Non-pigmented ciliary epithelial cell (primary cell): ENCODE measurements around the gene MARK1.
"Not testable (repeated sequence)": the region's sequence is repeated elsewhere in the genome, so short reads cannot be mapped to it uniquely, and the experiment has no call there.

Source experiments
- DNase-seq: peaks from one replicate; pipeline ENCODE4 v3.0.0-alpha.2; 2010; ENCODE audit warnings: low read depth

MARK1 gene

DNA sequence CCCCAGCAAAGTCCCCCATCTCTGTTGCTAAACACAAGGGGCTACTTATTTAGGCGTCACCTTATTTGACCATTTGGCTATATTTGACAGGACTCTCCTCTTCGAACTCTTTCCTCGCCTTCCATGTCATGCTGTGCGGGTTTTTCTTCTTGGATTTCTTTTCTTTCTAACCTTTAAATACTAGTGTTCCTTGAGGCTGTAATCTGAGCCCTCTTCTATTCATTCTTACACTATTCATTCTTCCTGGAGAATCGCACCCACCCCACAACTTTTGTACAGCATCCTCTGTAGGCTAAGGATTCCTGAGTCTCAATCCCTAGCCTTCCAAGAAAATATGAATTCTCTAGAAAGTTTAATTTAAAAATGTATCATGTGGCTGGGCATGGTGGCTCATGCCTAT is 100.5 kb downstream of the MARK1 start:
- no peak for DNase-seq

DNA sequence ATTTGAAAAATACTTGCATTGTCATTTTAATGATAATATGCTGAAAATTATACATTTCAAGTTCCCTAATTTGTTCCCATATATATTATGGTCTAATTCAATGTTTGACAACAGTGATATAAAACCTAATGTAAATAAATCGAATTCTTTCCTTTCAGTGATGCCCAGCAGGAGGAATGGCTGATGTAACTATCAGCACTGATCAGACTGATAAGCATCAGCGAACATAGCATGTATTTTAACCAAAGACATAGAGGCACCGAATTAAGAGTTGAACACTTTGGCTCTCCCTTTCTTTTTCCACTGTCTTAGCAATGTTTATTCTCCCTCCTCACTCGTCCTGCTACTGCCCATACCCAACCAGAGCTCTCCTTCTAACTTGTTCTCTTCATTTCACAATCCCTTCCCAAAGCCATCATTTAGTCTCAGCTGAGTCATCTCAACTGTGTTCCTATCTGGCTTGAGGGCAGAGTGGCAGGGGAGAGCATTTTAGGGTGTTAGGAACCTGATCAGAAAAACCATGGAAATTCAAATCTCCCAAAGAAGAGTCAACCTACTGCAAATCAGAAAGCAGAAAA is 103.4 kb downstream of the MARK1 start:
- DNase-seq, result no peak

DNA sequence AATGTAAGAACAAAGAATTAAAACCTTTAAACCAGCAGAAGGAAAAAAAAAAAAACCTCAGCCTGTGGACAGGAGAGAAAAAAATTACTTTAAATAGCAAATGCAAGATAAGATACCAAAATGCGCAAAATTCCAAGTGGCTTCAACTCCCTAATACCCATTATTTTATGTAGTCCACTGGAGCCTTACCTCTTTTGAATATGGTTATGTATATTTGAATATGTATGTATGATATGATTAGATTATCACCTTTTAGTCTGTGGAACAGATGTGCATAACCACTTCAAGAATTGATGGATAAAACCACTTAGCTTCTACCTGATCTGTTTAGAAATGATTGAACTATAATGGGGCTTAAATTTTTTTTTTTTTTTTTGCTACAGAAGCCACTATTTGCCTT is 109.8 kb downstream of the MARK1 start:
- DNase-seq, result no peak

DNA sequence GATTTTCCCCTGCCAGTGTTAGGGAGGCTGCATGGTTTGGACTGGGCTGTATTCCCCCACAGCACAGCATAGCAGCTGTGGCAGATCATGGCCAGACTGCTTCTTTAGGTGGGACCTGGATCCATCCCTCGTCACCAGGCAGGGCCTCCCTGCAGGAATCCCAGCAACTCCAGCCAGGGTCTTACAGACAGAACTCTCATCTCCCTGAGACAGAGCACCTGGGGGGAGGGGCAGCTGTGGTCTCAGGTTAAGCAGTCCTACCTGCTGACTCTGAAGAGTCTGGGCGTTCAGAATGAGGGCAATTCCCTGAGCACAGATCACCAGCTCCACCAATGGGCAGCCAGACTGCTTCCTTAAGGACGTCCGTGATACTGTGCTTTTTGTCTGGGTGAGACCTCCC is 114.3 kb downstream of the MARK1 start:
- no peak for DNase-seq

DNA sequence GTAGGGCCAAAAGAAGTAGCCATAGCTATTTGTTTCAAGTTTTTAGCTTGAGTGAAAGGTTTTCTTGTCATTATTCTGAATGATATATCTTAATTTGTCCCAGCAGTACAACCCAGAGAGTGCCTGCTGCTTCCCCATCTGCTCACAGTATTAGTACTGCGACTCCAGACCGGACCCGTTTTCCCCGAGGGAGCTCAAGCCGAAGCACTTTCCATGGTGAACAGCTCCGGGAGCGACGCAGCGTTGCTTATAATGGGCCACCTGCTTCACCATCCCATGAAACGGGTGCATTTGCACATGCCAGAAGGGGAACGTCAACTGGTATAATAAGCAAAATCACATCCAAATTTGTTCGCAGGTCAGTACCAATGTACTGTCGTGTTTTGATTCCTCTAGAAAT is 125.1 kb downstream of the MARK1 start:
- no peak for DNase-seq

DNA sequence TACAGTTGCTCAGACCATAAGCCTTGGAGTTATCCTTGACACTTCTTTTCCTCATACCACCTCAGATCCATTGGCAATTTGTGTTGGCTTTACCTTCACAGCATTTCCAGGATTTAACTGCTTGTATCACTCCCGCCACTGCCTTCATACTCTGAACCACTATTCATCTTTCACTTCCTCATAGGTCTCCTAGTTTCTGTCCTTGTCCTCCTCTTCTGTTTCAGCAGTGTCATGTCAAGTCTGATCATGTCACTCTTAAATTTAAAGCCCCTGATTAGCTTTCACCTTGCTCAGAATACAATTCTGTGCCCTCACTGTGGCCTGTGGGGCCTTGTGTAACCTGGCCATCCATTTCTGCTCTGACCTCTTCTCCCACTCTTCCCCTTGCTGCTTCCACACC is 127.6 kb downstream of the MARK1 start:
- DNase-seq, result no peak

DNA sequence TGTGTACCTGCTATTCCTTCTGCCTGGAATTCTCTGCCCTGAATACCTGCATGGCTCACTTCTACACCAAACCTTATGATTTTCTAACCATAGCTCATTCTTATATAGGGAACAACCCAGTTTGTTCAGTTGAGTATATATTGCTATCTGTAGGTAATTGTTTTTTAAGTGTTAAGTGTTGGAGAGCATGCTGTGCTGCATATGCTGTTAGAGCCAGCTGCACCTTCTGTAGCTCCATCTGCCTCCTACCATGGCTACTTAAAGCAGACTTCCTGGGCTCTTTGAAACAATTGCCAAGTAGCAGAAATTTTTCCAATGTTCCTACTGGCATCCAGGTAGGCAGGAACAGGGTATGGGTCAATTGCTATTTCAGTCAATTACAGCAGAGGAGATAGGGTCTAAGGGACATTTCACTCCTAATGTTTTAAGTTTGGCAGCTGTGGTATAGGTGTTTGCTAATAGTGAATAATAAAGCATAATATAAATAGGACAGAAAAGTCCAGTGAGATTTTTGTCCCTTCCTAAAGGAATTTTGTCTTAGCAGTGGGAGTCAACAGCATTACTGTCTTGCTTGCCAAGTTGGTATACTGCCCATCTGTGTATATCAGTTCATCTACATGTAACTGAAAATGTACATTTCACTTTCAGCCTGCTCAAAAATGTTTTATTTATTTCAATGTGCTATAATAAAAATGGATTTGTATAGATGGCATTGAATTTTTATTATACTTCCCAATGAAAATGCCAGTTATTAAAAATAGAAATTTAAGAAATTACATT is 128.2 kb downstream of the MARK1 start:
- DNase-seq, result no peak

DNA sequence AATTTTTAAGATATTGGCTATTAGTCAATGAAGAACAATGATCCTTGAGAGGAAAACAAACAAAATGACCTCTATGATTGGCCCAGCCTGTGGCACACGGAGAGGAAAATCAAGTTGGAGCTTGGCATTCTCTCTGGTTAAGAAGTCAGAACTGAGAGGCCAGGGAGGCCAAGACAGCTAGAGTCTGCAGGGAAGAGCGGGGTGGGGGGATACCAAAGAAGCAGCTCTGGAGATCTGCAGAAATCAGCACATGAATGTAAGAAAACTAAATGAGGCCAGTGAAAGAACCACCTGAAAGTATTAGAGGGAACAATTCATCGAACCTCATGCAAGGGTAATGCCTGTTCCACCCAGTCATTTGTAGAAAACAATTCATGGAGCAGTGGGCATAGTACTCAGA is 138.4 kb downstream of the MARK1 start:
- DNase-seq, result no peak

DNA sequence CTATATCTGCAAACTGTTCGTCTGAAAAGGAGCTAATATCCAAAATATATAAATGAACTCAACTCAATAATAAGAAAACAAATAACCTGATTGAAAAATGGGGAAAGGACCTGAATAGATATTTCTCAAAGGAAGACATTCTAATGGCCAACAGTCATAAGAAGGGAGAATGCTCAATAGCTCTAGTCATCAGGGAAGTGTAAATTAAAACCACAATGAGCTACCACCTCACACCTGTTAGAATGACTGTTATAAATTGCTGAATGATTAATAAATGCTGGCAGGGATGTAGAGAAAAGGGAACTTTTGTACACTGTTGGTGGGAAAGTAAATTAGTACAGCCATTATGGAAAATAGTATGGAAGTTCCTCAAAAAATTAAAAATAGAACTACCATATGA is 141.1 kb downstream of the MARK1 start:
- DNase-seq, result no peak

DNA sequence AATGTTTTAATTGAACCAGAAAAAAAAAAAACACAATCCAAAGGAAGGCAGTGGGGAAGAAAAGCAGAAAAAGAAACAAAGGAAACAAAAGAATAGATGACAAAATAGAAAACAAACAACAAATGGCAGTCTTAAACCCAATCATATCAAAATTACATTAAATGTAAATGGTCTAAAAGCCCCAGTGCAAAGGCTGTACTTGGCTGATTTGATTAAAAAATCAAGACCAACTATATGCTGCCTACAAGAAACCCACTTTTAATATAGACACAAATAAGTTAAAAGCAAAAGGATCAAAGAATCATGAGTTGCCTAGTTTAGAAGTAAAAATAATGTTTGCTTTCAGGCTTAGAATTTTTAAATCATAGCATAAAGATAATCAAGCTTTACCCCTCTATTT is 142.4 kb downstream of the MARK1 start:
- DNase-seq, result no peak

DNA sequence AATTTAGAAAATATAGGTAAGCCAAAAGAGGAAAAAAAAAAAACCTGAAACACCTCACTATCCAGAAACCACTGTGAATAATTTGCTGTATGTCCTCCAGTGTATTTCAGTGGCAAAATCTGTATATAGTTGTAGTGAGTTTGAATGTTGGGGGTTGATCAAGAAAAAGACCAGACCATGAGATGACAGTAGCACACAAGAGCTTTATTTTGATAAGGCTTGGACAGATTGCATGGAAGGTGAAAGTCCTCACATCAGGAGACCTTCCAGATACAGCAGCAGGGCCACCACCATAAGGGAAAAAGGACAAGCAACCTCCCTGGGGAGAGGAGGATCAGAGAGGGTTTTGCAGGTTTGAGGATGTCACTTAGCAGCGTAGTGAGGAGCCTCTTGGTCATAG is 146.0 kb downstream of the MARK1 start:
- DNase-seq, result no peak

DNA sequence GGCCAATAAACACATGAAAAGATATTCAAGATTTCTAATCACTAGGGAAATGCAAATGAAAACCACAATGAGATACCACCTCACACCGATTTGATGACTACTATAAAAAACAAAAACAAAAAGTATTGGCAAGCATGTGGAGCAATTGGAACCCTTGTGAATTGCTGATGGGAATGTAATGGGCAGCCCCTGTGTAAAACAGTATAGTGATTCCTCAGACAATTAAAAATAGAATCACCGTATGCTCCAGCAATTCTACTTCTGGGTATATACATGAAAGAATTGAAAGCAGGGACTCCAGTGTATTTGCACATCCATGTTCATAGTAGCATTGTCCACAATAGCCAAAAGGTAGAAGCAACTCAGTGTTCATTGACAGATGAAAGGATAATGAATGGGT is 149.3 kb downstream of the MARK1 start:
- no peak for DNase-seq

DNA sequence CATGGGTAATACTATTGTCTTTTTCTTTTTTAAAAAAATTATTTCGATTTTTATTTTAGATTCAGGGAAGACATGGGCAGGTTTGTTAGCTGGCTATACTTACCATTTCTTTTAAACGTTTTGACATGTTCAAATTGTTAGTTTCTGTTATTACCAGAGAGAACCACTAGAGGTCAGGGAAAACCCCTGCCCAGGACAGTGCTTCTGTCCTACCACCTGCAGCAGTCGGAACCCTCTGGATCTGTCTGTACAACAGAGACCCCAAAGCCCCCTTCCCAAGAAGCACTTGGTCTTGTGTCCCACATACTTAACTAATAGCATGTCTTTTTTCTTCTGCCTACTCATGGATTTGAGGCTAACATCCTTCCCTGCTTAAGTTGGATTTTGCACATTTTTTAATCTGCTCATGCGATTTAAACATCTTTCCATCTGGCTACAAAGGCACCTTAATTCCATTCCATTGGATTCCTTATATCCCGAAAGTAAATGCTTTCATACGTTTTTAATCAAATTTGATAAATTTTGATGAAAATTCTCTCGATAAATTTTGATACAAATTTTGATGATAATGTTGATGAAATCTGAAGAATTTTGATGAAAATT is 152.2 kb downstream of the MARK1 start:
- no peak for DNase-seq

DNA sequence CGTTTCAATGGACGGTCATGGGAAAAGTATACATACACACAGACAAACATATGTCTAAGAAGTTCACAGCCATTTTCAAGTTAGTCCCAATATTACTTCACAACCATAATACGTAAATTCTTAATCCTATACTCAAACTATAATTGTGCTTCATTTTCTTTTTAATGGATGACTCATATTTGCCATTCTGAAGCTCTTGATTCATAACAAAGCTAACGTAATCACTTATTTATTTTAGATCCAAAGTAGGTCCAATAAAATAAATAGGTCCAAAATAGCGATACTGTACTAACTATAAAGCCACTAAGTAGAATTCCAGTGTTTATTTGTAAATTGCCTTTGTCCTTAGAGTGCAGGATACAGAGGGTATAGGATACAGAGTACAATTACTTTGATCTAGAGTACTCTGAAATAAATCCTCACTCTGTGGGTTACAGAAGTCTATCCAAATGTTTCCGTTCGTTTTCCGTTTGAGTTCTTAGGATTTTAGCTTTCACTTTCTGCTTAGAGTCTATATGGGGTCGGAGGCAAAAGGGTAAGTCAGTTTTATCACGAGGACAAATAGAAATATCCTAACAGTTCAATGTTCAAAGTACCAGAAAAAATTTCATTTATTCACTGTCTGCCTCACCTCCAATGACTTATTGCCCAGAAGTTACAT is 153.4 kb downstream of the MARK1 start:
- DNase-seq, result no peak

DNA sequence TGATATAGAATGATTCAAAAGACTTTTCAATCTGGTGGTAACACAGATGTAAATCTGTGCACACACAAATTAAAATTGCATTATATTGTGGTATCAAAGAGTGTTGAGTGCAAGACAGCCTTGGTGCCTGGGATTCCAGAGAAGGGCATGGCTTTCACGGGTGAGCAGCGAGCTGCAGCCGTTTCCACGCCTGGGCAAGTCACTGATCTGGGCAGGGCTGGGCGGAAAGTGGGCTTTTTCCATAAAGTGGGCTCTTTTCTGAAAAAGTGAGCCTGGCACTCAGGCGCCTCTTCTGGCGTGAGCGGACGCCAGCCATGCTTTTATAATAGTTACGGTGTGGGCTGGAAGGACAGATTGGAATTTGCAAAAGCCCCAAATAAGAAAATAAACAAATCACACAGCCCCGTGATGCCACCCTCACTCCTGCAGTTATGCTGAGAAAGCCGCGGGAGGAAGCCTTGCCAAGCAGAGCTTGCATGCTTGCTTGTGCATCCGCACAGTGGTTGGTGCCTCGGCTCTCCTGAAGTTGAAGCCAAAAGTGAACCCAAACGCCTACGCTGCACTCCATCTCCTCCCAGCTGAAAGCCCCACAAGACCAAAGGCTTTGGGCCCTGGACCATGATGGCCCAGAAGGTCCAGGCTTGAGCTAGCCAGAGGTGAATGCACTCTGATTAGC is 155.1 kb downstream of the MARK1 start:
- DNase-seq, result no peak

DNA sequence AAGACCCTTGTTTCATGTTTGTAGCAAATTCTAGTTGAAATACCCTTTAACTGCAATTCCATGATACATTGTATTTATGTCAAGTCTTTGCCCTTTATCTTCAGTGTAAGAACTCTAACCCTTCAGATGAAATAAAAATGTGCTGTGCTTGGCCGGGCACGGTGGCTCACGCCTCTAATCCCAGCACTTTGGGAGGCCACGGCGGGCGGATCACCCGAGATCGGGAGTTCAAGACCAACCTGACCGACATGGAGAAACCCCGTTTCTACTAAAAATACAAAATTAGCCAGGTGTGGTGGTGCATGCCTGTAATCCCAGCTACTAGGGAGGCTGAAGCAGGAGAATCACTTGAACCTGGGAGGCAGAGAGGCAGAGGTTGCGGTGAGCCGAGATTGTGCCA is 155.8 kb downstream of the MARK1 start:
- DNase-seq, result not testable (repeated sequence)

DNA sequence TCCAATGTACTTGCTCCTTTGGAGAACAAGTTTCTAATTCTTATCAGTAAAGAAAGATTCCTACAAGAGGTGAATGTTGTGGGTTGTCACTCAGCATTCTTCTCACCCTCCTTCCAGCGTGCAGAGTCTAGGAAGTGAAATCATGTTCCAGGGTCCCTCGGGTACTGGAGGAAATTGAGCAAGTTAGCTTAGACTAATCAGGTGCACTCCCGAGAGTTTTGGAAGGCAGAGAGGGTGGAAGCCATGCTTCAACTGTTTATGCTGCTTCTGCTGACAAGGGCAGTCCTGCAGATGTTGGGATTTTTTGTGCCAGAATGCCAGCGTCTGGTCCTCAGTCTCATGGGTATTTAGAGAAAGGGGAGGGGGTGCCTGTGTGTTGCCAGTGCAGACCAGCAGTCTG is 157.0 kb downstream of the MARK1 start:
- DNase-seq, result no peak

DNA sequence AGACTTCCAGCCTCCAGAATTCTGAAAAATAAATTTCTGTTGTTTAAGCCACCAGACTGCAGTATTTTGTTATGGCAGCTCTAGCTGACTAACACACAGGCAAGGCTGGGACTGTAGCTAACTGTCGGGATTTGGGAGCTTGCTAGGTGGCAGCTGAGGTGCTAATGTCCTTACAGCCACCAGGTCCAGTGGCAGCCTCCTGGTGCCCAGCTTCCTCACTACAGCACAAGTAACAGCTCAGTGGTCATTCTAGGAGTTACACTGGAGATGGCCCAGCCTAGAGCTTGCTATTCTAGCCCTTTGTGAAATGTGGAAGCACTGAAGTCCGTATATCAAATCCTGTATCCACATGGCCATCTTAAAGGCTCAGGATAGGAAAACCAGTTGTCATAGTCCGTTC is 157.9 kb downstream of the MARK1 start:
- no peak for DNase-seq

DNA sequence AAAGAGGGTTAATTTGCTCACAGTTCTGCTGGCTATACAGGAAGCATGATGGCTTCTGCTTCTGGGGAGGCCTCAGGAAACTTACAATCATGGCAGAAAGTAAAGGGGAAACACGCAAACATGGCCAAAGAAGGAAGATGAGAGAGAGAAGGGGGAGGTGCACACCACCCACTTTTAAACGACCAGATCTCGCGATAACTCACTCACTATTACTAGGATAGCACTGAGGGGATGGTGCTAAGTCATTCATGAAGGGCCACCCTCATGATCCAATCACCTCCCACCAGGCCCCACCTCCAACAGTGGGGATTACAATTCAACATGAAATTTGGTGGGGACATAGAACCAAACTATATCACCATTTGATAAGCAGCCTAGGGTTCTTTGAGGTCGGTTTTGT is 159.9 kb downstream of the MARK1 start:
- no peak for DNase-seq

DNA sequence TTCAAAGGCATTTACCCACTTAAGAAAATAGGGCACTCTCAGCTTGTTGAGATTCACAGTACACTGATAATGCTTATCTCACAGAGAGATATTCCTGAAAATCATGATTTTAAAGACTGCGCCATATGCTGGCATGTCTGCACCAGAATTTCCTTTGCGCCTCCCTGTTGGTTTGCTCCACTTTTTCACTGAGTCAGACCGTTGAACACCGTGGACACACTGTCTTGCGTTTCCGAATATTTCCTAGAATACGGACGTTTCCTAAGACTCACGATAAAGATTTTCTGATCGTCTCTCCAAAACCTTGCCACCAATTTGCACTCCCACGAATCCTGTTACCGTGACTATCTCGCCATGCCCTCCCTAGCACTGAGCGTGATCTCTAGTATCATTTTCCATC is 161.7 kb downstream of the MARK1 start:
- DNase-seq, result no peak

DNA sequence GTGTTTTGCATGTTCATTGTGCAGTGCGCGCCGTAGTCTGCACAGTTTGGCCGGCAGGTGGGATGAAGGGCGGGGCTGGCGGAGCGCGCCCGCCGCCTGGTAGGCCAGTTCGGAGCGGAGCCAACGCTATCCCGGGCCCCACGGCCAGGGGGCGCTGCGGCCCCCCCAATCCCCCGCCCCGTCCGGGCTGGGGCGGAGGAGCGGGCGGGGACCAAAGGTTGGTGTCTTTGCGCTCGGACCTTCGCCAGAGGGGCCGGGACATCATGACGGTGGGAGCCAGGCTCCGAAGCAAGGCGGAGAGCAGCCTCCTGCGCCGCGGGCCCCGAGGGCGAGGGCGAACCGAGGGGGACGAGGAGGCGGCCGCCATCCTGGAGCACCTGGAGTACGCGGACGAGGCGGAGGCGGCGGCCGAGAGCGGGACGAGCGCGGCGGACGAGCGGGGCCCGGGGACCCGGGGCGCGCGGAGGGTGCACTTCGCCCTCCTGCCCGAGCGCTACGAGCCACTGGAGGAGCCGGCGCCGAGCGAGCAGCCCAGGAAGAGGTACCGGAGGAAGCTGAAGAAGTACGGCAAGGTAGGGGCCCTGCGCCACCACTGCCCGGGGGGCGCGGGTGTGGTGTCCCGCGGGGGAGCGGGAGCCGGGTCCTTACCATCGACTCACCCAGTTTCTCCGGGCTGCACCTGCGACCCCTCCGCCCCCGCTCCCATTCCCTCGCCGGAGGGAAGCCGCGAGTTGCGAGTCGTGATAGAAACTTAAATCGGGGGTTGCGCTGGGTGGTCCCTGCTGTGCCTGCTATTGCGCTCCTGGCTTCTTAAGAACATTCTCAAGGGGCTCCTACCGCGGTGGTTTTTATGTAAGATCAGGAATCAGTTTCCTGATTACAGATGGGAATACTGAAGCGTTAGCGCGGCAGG is 162.5 kb downstream of the MARK1 start, which contains the start of gene C1orf115:
C1orf115 (plus strand) TSS at position 224 of the 913 bp plus-strand sequence; CDS start at position 264, 40 bp downstream.
- no peak for DNase-seq
